ENCODE data around the gene SLC7A5. TPM values are rescaled to one million over a fixed set of nuclear protein-coding genes. Genes with fewer than 3 reads are reported as not detected.
"Not testable (repeated sequence)": the region's sequence is repeated elsewhere in the genome, so short reads cannot be mapped to it uniquely, and the experiment has no call there.

Gene SLC7A5
- total RNA-seq, 1 experiment from 2014 or later: 81.7 TPM

DNA sequence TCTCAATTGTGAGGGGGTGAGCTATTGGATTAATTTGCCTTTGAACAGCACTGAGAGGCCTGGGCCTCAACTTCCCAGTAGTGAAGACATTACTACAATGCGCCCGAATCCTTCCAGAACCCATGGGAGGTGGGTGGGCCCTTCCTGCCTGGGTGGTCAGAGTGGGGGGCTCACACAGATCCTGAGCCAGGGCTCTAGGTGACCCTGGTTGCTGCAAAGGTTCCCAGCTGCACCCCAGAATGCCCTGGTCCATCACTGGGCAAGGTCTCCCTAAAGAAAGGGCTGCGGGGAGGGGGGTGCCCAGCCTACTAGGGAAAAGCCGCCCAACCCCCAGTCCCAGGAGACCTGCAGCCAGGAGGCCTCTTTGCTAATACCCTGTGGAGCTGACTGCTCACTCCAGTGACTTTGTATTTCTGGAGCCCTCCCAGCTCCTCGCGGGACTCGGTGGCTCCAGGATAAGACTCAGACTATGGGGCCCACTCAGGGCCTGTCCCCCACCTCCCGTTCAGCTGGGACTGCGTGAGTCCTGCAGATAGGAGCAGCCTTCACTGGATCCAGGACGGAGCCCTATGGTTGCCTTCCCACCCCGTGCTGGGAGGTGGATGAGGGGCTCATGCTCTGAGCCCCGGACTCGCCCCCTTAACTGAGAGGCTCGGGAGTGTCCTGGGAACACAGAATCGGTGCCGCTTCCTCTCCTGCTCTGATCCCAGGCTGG is 40.2 kb downstream of the SLC7A5 start:
- DNase-seq (ENCODE audit: low read depth): no peak
- in situ Hi-C loops (cut with HindIII; ENCODE audit: low pct_unique_long_range_greater_than_20kb, low sequenced_read_pairs): no loop called here

DNA sequence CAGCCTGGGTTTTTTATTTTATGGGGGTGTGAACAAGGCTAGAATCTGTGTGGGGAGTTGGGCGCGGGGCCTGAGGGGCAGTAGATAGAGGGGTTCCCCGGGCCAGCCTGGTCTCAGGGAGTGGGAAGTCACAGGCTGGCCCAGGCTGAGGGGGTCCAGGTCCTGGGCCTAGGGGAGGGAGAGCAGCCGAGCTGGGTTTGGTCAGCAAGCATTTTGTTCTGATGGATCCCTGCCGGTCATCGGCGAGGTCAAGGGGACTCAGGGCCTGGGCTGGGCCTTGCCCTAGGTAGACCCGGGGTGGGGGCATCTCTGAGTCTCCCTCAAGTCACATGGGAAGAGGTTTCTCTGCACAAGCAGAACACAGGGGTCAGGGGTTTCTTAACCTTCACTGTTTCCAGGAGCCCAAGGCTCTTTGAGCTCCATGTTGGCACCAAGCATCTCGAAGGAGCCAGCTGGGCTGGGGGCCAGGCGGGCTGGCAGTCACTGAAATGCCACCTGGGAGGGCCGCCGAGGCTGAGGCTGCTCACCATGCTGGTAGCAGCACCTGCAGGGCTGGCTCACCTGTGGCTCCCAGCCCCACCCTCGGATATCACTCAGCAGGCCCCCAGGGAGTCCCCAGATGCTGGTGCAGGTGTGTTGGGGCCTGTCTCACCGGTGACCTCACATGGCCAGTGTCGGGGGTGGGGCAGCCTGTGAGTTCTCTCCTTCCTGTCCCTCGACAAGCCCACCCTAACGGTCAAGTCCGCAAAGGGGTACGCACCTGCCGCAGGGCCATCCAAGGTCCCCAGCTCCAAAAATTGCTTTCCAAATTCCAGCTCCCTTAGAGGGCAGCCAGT is 41.0 kb downstream of the SLC7A5 start:
- in situ Hi-C loops (cut with HindIII; ENCODE audit: low pct_unique_long_range_greater_than_20kb, low sequenced_read_pairs): no loop called here
- DNase-seq (ENCODE audit: low read depth): no peak

DNA sequence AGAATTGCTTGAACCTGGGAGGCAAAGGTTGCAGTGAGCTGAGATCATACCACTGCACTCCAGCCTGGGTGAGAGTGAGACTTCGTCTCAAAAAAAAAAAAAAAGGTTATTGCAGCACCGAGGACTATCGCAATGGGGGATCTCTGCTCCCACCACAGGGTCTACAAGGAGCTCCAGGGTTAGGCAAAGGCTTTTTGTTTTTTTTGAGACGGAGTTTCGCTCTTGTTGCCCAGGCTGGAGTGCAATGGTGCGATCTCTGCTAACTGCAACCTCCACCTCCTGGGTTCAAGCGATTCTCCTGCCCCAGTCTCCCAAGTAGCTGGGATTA is 41.8 kb downstream of the SLC7A5 start:
- not testable (repeated sequence) for DNase-seq (ENCODE audit: low read depth)

DNA sequence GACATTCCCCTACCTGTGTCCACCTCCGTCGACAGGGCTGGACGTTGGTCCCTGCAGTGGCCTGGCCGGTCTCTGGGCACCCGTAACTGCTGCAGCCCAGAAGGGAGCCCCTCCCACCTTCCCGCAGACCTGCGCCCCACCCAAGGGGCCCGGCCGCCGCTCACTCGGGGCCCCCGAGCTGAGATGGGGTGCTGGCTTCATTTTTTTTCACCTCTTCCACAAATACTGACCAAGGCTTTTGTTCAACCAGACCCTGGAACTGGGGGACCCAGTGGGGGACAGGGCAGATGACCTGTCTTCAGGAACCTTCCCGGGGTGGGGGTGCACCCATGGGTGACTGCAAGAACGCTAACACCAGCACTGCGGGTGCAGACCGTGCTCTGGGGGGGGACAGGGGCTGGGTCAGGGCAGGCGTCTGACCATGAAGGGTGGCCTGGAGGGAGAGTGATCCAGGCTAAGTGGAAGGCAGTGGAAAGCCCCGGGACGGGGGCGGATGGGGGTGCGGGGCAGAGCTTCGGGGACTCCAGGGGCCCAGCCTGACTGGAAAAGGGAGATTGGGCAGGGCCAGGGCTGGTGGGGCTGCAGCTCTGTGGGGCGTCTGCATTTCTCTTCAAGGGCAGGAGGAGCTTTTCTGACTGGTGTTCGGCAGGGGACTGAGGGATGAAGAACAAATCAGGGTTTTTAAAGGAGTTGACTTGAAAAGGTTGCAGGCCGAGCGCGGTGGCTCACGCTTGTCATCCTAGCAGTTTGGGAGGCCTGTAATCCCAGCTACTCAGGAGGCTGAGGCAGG is 42.3 kb downstream of the SLC7A5 start:
- in situ Hi-C loops (cut with HindIII; ENCODE audit: low pct_unique_long_range_greater_than_20kb, low sequenced_read_pairs): no loop called here
- no peak for DNase-seq (ENCODE audit: low read depth)

More for the DNA sequence above, 41.8 kb downstream of the SLC7A5 start:
- in situ Hi-C loops (cut with HindIII; ENCODE audit: low pct_unique_long_range_greater_than_20kb, low sequenced_read_pairs): not testable (repeated sequence)

DNA sequence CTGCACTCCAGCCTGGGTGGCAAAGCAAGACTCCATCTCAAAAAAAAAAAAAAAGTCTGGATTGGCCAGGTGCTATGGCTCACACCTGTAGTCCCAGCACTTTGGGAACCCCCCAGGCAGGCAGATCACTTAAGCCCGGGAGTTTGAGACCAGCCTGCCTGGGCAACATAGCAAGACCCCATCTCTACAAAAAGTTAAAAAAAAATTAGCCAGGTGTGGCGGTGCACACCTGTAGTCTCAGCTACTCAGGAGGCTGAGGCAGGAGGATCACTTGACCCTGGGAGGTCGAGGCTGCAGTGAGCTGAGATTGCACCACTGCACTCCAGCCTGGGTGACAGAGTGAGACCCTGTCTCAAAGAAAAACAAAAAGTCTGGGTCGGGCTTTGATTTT is 42.9 kb downstream of the SLC7A5 start:
- in situ Hi-C loops (cut with HindIII; ENCODE audit: low pct_unique_long_range_greater_than_20kb, low sequenced_read_pairs); DNase-seq (ENCODE audit: low read depth): not testable (repeated sequence)

DNA sequence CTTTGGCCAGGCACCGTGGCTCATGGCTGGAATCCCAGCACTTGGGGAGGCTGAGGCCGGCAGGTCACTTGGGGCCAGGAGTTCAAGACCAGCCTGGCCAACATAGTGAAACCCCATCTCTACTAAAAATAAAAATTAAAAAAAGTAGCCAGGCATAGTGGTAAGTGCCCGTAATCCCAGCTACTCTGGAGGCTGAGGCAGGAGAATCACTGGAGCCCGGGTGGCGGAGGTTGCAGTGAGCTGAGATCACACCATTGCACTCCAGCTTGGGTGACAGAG is 43.5 kb downstream of the SLC7A5 start:
- DNase-seq (ENCODE audit: low read depth); in situ Hi-C loops (cut with HindIII; ENCODE audit: low pct_unique_long_range_greater_than_20kb, low sequenced_read_pairs): not testable (repeated sequence)

DNA sequence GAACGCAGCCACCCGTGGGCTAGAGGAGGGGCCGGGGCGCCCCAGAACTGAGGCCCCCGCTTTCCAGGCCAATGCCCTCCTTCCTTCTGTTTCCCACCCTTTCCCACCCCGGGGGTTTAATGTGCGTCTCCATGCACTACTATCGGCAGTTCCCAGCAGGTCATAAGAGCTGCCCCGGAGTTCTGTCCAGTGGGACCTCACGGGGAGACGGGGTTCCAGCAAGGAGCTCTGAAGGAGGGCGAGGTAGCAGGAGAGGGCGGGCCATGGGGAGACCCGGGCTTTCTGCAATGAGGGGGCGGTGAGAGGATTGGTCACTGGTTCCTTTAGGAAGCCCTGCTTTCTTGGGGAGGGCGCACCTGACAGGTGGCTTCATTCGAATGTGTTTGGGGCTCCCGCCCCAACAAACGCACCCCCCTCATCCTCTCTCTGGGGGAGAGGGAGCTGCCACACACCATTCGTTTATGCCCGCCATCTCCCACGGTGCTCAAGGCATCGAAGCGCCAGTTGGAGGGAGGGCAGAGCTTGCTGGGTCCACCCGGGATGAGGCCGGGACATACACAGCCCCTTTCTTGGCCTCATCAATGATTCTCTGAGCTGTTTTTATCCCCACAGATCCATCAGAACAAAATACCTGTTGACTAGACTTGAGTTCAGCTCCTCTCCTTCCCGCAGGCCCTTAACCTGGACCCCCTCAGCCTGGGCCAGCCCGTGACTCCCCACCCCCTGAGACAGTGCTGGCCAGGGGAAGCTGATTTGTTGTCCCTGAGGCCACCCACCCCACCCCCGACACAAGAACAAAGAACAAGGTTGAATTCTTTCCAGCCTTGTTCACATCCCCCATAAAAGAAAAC is 44.1 kb downstream of the SLC7A5 start:
- in situ Hi-C loops (cut with HindIII; ENCODE audit: low pct_unique_long_range_greater_than_20kb, low sequenced_read_pairs): no loop called here
- DNase-seq (ENCODE audit: low read depth): no peak

DNA sequence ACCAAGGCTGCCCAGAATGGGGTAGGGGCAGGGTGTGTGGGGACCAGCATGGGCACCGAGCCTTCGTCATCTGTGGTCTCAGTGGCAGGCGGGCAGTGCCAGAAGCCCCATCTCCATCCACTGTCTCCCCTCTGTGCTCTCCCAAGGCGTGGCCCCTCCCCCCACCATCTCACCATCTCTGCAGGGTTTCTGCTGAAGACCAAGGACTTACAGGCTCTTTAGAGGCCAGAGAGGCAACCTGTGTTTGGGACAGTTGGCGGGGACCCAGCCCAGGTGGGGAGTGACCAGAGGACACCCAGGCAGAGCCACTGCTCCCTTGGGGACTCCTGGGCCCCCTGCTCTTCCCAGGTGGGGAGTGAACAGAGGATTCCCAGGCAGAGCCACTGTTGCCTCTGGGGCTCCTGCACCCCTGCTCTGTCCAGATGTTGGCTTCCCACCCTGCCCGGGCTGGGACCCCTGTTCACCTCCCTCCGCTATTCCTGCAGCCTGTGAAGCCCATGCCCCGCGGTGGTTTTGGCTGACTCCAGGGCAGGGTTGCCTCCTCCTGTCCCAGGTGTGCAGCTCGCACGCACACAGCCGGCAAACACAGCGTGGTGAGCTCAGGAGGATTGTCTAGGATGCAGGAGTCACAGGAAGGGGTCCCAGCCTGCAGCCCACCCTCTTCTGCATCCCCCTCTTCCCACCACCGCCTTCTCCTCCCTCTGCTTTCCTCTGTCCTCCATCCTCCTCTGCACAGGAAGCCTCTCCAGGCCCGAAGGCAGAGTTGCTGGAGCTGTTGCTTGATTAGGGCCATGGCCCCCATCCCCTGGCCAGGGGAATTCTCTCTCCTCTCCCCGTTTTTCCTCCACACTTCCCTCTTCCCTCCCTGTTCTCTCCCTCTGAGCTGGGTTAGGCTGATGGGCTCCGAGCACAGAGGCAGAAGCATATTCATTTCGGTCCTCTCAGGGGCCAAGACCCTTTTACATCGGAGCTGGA is 45.0 kb downstream of the SLC7A5 start:
- in situ Hi-C loops (cut with HindIII; ENCODE audit: low pct_unique_long_range_greater_than_20kb, low sequenced_read_pairs): no loop called here

DNA sequence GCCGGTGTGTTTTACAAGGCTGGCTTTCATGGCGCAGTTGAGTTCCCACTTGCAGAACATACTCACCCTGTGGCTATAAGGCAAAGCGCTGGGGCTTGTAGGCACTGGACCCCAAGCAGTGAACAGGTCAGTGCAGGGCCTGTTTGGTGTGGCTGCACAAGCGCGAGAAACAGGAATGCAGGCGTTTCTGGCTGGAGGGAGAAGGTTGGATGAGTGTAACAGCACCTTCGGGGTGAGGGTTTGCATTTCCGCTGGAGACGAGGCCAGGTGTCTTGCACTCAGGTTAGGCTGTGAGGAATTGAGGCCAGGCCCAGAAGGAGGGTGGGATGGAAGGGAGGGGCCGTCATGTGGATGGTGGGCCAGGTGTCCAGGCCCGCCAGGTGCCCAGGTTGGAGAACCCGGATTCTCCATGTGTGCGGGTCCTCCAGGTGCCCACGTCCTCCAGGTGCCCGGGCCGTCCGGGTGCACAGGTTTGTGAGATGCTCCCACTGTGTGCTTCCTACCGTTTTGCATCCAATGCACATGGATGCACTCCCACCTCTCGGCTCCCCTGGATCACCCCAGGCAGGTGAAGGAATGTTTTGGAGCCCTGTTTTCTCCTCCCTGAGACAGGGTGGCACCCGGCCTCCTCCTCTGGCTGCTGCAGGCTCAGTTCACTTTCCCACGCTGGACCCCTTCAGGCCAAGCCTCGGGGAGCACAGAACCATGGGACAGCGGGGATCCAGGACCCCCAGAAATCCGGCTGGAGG is 46.0 kb downstream of the SLC7A5 start:
- DNase-seq (ENCODE audit: low read depth): no peak
- in situ Hi-C loops (cut with HindIII; ENCODE audit: low pct_unique_long_range_greater_than_20kb, low sequenced_read_pairs): no loop called here

More for the DNA sequence above, 45.0 kb downstream of the SLC7A5 start:
- no peak for DNase-seq (ENCODE audit: low read depth)

DNA sequence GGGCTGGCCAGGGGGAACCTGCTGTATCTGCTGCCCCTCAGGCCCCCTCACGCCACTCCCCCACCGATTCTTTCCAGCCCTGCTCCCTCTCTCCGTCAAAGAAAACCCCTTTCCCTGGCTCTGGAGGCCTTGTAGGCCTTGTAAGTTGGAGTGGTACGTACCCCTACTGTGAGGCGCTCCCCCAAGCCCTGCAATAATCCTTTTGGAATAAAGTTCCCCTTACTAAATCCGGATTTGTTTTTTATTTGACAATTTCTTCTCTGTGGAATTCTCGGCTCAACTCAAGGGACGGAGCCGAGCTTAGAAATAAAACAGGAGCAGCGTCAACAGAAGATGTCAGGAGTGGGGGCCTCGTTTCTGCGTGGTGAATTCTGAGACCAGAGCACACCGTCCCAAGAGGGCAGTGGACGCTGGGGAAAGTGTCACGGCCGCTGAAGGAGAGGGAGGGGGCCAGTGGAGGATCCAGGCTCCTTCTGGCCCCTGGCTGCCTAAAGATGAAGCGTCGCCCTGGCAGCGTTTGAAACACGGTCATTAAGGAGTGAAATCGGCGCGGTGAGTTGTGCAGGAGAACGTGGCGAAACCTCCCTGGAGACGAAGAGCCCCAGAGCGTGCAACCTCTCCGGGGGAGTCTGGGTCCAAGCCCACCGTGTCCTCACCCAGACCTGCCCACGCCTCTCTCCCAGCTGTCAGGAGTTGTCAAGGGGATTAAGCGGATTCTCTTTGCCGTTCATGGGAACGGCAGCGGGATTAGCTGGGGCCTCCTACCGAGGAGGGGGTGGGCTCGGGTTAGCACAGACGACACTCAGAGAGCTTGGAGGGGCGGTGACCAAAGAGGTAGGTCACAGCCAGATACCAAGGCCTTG is 47.0 kb downstream of the SLC7A5 start:
- DNase-seq (ENCODE audit: low read depth): no peak
- in situ Hi-C loops (cut with HindIII; ENCODE audit: low pct_unique_long_range_greater_than_20kb, low sequenced_read_pairs): no loop called here

DNA sequence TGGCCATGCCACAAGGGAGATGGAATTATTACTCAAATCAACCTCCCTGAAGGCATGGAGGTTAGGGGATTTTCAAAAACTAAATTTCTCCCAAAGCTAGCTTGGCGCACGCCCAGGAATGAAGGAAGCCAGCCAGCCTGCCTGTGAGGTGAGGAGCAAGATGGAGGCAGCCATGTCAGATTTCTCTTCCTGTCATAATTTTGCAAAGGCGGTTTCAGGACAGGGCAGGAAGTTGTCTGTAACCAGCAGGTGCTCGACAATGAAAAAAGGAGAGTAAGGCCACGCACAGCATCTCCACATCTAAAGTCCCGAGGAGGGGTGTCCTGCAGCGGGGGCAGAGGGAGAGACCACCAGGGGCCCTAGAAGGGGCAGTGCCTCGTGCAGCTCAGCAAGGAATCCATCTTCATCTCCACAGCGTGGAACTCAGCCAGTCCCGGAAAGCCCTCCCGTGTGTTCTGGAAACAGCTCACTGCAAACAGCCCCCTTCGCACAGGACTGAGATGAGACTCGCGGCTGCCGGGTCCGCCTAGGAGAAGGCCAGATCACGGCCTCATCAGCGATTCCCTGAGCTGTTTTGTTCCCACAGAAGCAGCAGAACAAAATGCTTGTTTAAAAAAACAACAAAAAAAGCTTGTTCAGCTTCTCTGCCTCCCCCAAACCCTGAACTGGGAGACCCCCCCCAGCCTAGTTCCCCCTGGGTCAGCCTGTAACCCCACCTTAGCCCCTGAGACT is 47.8 kb downstream of the SLC7A5 start:
- no peak for DNase-seq (ENCODE audit: low read depth)
- in situ Hi-C loops (cut with HindIII; ENCODE audit: low pct_unique_long_range_greater_than_20kb, low sequenced_read_pairs): no loop called here

DNA sequence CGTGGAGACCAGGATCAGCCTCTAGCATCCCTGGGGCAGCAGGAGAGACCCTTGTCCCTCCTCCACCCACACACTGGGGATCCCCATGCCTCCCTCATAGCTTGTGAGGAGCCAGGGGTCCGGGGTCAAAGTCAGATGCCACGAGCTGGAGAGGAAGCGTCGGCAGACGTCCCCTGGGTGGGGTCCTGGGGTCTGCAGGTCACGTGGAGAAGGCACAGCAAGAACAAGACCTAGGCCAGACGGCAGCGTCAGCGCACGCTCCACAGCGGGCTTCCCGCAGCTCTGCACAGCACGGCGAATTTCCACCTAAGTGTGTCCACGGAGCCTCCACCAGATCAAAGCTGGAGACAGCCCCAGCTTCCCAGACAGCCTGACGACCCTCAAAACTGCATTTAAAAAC is 49.3 kb downstream of the SLC7A5 start:
- in situ Hi-C loops (cut with HindIII; ENCODE audit: low pct_unique_long_range_greater_than_20kb, low sequenced_read_pairs): no loop called here
- no peak for DNase-seq (ENCODE audit: low read depth)

DNA sequence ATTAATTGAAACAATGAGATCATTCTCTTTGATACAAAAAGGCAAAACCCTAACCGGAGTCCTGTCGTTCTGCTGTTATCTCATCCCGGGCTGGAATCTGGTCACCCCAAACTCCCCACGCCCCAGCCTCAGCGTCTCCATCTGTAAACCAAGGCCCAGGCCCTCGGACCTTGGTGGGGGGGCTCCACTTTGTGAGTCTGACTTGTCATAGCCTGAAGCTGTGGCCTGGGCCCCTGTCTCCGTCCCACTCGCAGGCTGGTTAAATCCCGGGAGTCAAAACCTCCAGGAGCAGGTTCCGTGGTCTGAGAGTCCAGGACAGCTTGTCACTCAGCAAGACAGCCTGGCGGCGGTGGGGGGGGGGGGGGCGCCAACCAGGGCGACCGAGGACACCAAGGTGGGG is 50.0 kb downstream of the SLC7A5 start:
- in situ Hi-C loops (cut with HindIII; ENCODE audit: low pct_unique_long_range_greater_than_20kb, low sequenced_read_pairs): no loop called here
- no peak for DNase-seq (ENCODE audit: low read depth)

DNA sequence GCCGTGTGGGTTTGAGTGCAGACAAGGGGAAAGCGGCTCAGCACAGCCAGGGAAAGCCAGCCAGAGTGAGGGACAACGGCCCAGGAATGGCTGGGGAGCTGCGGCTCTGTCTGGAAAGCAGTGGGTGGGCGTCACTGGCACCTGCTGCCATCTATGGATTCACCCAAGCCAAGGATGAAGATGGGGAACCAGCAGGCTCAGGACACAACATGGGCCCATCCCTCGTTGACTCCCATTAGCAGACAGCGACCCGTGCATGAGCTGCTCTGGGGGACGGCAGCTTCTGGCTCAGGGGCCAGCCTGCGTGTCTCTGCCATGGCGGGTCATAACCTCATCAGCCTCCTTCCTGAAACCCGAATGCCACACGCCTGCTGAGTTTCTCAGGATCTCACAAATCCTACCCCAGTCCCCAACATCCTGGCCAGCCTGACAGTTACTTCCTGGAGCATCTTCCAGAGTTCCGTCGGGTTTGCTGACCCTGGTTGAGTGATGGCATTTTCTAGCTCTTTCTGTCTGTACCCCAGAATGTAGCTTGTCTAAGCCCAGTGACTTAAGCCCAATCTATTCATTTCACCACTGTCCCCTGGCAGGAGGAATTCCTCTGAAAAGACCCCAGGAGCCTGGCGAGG is 50.7 kb downstream of the SLC7A5 start:
- DNase-seq (ENCODE audit: low read depth): no peak
- in situ Hi-C loops (cut with HindIII; ENCODE audit: low pct_unique_long_range_greater_than_20kb, low sequenced_read_pairs): no loop called here

DNA sequence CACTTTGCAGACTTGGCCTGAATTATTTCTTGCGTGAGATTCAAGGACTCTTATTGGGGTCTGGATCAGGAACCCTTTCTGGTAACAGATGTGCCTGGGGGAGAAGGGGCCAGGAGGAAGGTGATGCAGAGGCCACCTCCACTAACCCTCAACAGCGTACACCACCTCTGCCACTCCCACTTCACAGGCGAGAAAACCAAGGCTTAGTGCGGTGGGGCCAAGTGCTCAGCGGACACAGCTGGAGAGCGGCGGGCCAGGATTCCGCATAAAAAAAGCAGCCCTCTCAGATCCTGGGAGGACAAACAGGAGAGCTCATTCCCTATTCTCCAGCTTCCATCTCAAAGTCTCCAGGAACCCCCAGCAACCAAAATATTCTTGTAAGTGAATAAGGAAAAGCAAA is 51.4 kb downstream of the SLC7A5 start:
- DNase-seq (ENCODE audit: low read depth): no peak
- in situ Hi-C loops (cut with HindIII; ENCODE audit: low pct_unique_long_range_greater_than_20kb, low sequenced_read_pairs): no loop called here
